Activated naive CD4-positive, alpha-beta T cell treated with anti-CD3 and anti-CD28 coated beads, Interleukin-2, amount 50 U/mL, for 16 hours (primary cell): ENCODE results near the gene DGKH.
"Not testable (repeated sequence)": the region's sequence is repeated elsewhere in the genome, so short reads cannot be mapped to it uniquely, and the experiment has no call there.

Source experiments
- DNase-seq: peaks from one replicate; pipeline ENCODE4 v3.0.0-alpha.2; 2020

DGKH gene

GRCh38 chr13:42041011-42041683 lies 7.3 kb upstream of the DGKH start:
- peak; percentile 52 for DNase-seq

GRCh38 chr13:42041684-42042035 lies 6.8 kb upstream of the DGKH start:
- no peak for DNase-seq

GRCh38 chr13:42043676-42044075 lies 4.8 kb upstream of the DGKH start:
- DNase-seq = no peak

- DNase-seq = no peak
Measured at GRCh38 chr13:42046448-42046847, 2.0 kb upstream of the DGKH start.

GRCh38 chr13:42047561-42048341 lies 697 bp upstream of the DGKH start:
- peak; percentile 38 for DNase-seq

- peak; percentile 58 for DNase-seq
Measured at GRCh38 chr13:42048684-42049453, 421 bp downstream of the DGKH start.

- no peak for DNase-seq
Measured at GRCh38 chr13:42049454-42049813, 986 bp downstream of the DGKH start.

- DNase-seq = no peak
Measured at GRCh38 chr13:42054798-42055499, 6.5 kb downstream of the DGKH start.

- no peak for DNase-seq
Measured at GRCh38 chr13:42055500-42056085, 7.1 kb downstream of the DGKH start.

- no peak for DNase-seq
Measured at GRCh38 chr13:42056146-42056545, 7.7 kb downstream of the DGKH start.

GRCh38 chr13:42056583-42056982 lies 8.1 kb downstream of the DGKH start:
- no peak for DNase-seq

- DNase-seq = no peak
Measured at GRCh38 chr13:42057918-42058530, 9.6 kb downstream of the DGKH start.

- no peak for DNase-seq
Measured at GRCh38 chr13:42061943-42062342, 13.5 kb downstream of the DGKH start.

- DNase-seq = no peak
Measured at GRCh38 chr13:42063105-42063504, 14.7 kb downstream of the DGKH start.

GRCh38 chr13:42064259-42064658 lies 15.8 kb downstream of the DGKH start:
- DNase-seq = no peak

GRCh38 chr13:42064966-42065365 lies 16.5 kb downstream of the DGKH start:
- DNase-seq = no peak

GRCh38 chr13:42065414-42065813 lies 17.0 kb downstream of the DGKH start:
- no peak for DNase-seq

- no peak for DNase-seq
Measured at GRCh38 chr13:42066542-42066941, 18.1 kb downstream of the DGKH start.

GRCh38 chr13:42068886-42069285 lies 20.4 kb downstream of the DGKH start:
- DNase-seq = no peak

- DNase-seq = not testable (repeated sequence)
Measured at GRCh38 chr13:42070599-42070998, 22.2 kb downstream of the DGKH start.

- DNase-seq = not testable (repeated sequence)
Measured at GRCh38 chr13:42071179-42071578, 22.7 kb downstream of the DGKH start.

GRCh38 chr13:42071672-42072419 lies 23.4 kb downstream of the DGKH start:
- no peak for DNase-seq
